UCSD-AML1 (cell line): ENCODE measurements around the gene EXOC1.

Experiments
- DNase-seq: peaks from one replicate; lab custom pipeline; 2025; ENCODE audit not compliant: unreplicated experiment; lab: John Stamatoyannopoulos, UW

EXOC1 gene

DNA sequence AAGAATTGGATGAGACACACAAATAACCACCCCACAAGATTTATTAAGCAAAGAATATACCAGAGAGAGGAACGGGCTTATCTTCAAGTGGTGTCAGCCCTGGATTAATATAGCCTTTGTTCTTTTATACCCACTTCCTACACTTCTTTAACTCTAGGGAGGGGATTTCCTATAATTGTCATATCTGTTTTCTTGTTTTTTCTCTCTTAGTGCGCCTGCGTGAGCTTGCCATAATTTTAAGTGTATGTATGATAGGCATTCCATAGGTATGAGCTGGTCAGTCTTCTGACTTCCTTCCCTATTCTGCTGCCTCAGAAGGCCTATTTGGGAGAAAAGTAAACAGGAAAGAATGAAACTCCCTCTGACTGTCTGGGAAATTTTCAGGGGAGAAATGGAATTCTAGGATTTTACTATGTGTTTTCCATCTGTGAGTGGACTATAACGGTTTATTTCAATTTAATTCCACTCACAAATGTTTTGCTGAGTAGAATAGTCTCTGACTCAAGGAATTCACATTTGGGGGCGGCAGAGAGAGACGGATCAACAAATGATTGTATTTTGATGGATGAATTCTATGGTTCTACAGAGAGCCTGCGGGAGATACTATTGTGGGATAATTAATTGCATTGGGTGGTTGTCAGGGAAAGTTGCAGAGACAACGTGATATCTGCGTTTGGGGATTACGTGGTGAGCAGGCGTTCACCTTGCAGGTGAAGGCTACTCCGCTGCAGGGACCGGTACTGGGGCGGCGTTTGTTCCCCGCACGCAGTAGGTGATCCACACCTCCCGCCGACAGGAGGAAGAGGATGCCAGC is 94.7 kb downstream of the EXOC1 start:
- DNase-seq, result no peak

GRCh38 chr4:55948726-55949481 is 95.5 kb downstream of the EXOC1 start, which contains the start of gene CEP135:
Gene CEP135, plus strand, starts transcription at chr4:55948945. Its CDS starts 3,186 bp downstream, at chr4:55952131.
- peak; percentile 97 for DNase-seq

DNA sequence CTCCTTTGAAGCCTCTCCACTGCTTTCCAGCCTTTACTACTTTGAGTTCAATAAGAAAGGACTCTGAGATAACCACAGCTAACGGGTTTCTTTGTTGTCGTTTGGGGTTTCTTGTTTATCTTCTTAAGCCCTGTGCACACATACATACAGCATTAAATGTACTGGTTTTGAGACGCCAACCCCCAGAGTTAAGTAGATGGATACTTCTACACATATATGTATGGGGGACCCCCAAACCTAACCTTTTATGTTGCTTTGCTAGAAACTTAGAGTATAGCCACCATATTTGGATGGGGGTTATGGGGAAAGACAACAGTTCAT is 96.0 kb downstream of the EXOC1 start:
- no peak for DNase-seq

- no peak for DNase-seq
These were observed 97.9 kb downstream of the EXOC1 start for GRCh38 chr4:55951191-55951922.
